NCI-H146 treated with DMSO at 0.1 percent for 48 hours (cell line): ENCODE measurements around the gene RNH1.

Experiments used
- DNase-seq: peaks from one replicate; lab custom pipeline; 2025; ENCODE audit not compliant: unreplicated experiment; lab: John Stamatoyannopoulos, UW

RNH1 gene

GRCh38 chr11:499201-500076 lies 7.6 kb downstream of the RNH1 start:
- no peak for DNase-seq

GRCh38 chr11:498297-499181 lies 8.5 kb downstream of the RNH1 start:
- no peak for DNase-seq

GRCh38 chr11:497565-498296 lies 9.3 kb downstream of the RNH1 start:
- no peak for DNase-seq

GRCh38 chr11:496834-497564 lies 10.0 kb downstream of the RNH1 start:
- no peak for DNase-seq

GRCh38 chr11:495537-495931 lies 11.5 kb downstream of the RNH1 start:
- no peak for DNase-seq

- no peak for DNase-seq
Measured at GRCh38 chr11:494761-495536, 12.1 kb downstream of the RNH1 start.

GRCh38 chr11:492427-493226 lies 14.4 kb downstream of the RNH1 start:
- peak; percentile 11 for DNase-seq

- DNase-seq: no peak
Measured at GRCh38 chr11:491358-491757, 15.7 kb downstream of the RNH1 start.

- DNase-seq: no peak
Measured at GRCh38 chr11:490930-491260, 16.1 kb downstream of the RNH1 start.

- DNase-seq: no peak
Measured at GRCh38 chr11:490186-490929, 16.7 kb downstream of the RNH1 start.

- no peak for DNase-seq
Measured at GRCh38 chr11:489610-490185, 17.3 kb downstream of the RNH1 start.

- DNase-seq: no peak
Measured at GRCh38 chr11:488992-489391, 18.1 kb downstream of the RNH1 start.

- no peak for DNase-seq
Measured at GRCh38 chr11:488579-488978, 18.5 kb downstream of the RNH1 start.

- DNase-seq: no peak
Measured at GRCh38 chr11:488062-488461, 19.0 kb downstream of the RNH1 start.

GRCh38 chr11:487571-488021 lies 19.4 kb downstream of the RNH1 start:
- DNase-seq: no peak

GRCh38 chr11:486189-486588 lies 20.9 kb downstream of the RNH1 start:
- DNase-seq: no peak

GRCh38 chr11:484616-485015 lies 22.4 kb downstream of the RNH1 start:
- no peak for DNase-seq

GRCh38 chr11:479311-479710 lies 27.7 kb downstream of the RNH1 start:
- DNase-seq: no peak
